ENCODE data around the gene HK1. TPM values are rescaled to one million over a fixed set of nuclear protein-coding genes. Genes with fewer than 3 reads are reported as not detected.

Gene HK1
- total RNA-seq, 2 donors from 2014 or later = 186 to 228 TPM

DNA sequence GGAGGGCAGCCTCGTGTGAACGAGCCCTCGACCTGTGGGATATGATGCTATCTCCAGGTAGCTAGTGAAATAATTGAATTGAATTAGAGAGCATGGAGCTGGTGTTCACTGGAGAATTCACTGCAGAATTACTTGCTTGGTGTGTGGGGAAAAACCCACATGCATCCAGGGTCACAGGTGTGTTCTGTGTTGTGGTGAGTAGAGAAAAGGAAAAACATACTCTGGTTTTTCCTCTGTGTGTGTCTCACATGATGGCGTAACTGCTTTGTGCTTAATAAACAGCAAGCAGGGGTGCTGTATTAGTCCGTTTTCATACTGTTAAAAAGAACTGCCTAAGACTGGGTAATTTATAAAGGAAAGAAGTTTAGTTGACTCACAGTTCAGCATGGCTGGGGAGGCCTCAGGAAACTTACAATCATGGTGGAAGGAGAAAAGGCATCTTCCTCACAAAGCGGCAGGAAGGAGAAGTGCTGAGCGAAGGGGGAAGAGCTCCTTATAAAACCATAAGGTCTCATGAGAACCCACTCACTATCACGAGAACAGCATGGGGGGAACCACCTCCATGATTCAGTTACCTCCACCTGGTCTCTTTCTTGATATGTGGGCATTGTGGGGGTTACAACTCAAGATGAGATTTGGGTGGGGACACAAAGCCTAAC, 75.8 kb downstream of the HK1 start:
- H3K36me3 ChIP-seq = no peaks in the 10 kb centered on the region
- no peaks in the 10 kb centered on the region for H3K27me3 ChIP-seq
- H3K4me3 ChIP-seq = no peak overlapping the region
- TF ChIP-seq, protein P1, sequence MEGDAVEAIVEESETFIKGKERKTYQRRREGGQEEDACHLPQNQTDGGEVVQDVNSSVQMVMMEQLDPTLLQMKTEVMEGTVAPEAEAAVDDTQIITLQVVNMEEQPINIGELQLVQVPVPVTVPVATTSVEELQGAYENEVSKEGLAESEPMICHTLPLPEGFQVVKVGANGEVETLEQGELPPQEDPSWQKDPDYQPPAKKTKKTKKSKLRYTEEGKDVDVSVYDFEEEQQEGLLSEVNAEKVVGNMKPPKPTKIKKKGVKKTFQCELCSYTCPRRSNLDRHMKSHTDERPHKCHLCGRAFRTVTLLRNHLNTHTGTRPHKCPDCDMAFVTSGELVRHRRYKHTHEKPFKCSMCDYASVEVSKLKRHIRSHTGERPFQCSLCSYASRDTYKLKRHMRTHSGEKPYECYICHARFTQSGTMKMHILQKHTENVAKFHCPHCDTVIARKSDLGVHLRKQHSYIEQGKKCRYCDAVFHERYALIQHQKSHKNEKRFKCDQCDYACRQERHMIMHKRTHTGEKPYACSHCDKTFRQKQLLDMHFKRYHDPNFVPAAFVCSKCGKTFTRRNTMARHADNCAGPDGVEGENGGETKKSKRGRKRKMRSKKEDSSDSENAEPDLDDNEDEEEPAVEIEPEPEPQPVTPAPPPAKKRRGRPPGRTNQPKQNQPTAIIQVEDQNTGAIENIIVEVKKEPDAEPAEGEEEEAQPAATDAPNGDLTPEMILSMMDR (IDR thresholded peaks at IDR 0.05) = no peak
- no peak for DNase-seq (ENCODE audit: low spot score)
- H3K27ac ChIP-seq = no peak overlapping the region
- H3K9me3 ChIP-seq = no peaks in the 10 kb centered on the region
- H3K4me1 ChIP-seq = peaks cover 0 to 42% of the 10 kb centered on the region in 2 donors

DNA sequence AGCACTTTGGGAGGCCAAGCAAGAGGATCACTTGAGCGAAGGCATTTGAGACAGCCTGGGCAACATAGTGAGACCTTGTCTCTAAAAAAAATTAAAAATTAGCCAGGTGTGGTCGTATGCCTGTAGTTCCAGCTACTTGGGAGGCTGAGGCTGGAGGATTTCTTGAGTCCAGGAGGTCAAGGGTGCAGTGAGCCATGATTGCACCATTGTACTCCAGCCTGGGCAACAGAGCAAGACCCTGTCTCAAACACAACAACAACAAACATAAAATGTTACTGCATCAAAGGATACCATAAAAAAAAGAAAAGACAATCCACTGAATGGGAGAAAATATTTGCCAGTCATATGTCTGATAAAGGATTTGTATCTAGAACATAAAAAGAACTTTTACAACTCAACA, 77.9 kb downstream of the HK1 start:
- Histone ChIP-seq H3K4me1 (peaks cover 0 to 53% of the 10 kb centered on the region in 2 donors), H3K4me3 (no peak overlapping the region), H3K36me3 (peaks cover 2% of the 10 kb centered on the region), H3K27me3 (no peaks in the 10 kb centered on the region), H3K27ac (no peak overlapping the region), H3K9me3 (no peaks in the 10 kb centered on the region)
- DNase-seq (ENCODE audit: low spot score) = no peak
- TF ChIP-seq, protein P1 (IDR thresholded peaks at IDR 0.05) = no peak

DNA sequence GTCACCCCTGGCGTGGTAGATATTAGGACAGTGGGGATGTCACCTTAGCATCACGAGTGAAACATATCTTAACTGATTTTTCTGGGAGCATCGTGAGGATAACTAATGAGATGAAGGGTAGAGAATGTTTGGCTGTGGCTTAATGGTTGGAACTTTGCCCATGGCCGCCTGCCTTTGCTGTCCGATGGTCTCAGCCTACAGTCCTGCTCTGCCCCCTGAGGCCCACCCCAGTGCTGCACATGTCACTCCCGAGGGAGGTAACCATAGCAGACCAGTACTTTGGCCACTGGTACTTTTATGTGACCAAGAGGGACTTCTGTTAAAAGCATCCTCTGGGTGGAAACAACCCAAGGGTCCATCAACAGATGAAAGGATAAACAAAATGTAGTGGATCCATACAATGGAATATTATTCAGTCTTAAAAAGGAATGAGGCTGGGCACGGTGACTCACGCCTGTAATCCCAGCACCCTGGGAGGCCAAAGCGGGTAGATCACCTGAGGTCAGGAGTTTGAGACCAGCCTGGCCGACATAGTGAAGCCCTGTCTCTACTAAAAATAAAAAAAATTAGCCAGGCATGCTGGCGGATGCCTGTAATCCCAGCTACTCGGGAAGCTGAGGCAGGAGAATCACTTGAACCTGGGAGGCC, 80.0 kb downstream of the HK1 start:
- H3K36me3 ChIP-seq = peaks cover 6% of the 10 kb centered on the region
- H3K4me3 ChIP-seq = no peak overlapping the region
- H3K9me3 ChIP-seq = no peaks in the 10 kb centered on the region
- DNase-seq (ENCODE audit: low spot score) = no peak
- H3K4me1 ChIP-seq = peaks cover 0 to 61% of the 10 kb centered on the region in 2 donors
- peak overlapping the region; percentile 5 to 80 for H3K27ac ChIP-seq
- TF ChIP-seq, protein P1 (IDR thresholded peaks at IDR 0.05) = no peak
- H3K27me3 ChIP-seq = no peaks in the 10 kb centered on the region

DNA sequence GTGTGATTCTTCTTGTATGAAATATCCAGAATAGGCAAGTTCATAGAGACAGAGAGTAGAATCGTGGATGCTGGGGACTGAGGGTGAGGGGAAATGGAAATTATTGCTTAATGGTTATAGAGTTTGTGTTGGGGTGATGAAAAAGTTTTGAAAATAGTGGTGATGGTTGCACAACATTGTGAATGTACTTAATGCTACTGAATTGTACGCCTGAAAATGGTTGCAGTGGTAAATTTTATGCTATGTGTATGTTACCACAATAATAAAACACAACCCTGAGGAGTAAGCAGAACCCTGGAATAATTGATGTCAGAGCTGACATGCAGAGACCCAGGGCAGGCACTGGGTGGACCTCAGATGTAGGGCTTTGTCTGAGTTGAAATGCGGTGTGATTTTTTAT, 80.9 kb downstream of the HK1 start:
- TF ChIP-seq, protein P1 (IDR thresholded peaks at IDR 0.05) = no peak
- DNase-seq (ENCODE audit: low spot score) = no peak
- Histone ChIP-seq H3K27ac (peak overlapping the region; percentile 56 to 80), H3K4me1 (peaks cover 0 to 70% of the 10 kb centered on the region in 2 donors), H3K9me3 (no peaks in the 10 kb centered on the region), H3K4me3 (no peak overlapping the region), H3K27me3 (no peaks in the 10 kb centered on the region), H3K36me3 (peaks cover 6% of the 10 kb centered on the region)

DNA sequence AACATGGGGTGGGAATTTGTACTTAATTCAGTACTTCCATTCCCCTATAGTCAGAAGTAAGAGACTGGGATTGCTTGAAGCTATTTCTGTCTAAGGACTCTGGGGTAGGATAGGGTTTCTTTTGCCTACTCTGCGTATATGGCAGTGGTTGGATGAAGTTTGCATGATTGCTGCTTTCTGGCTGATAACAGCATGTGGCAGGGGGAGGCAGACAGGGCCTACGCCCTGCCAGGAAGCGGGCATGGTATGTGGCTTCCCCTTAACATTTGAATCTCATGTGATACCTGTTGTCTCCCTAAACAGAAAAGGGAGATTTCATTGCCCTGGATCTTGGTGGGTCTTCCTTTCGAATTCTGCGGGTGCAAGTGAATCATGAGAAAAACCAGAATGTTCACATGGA, 81.3 kb downstream of the HK1 start:
- Histone ChIP-seq H3K27me3 (no peaks in the 10 kb centered on the region), H3K4me1 (peaks cover 0 to 71% of the 10 kb centered on the region in 2 donors), H3K4me3 (no peak overlapping the region), H3K9me3 (no peaks in the 10 kb centered on the region), H3K36me3 (peaks cover 6% of the 10 kb centered on the region), H3K27ac (peak overlapping the region; percentile 56 to 80)
- no peak for DNase-seq (ENCODE audit: low spot score)
- TF ChIP-seq, protein P1 (IDR thresholded peaks at IDR 0.05) = no peak
